Measurements from ENCODE around the gene PATZ1.
"Not testable (repeated sequence)": the region's sequence is repeated elsewhere in the genome, so short reads cannot be mapped to it uniquely, and the experiment has no call there.

The PATZ1 gene, protein sequence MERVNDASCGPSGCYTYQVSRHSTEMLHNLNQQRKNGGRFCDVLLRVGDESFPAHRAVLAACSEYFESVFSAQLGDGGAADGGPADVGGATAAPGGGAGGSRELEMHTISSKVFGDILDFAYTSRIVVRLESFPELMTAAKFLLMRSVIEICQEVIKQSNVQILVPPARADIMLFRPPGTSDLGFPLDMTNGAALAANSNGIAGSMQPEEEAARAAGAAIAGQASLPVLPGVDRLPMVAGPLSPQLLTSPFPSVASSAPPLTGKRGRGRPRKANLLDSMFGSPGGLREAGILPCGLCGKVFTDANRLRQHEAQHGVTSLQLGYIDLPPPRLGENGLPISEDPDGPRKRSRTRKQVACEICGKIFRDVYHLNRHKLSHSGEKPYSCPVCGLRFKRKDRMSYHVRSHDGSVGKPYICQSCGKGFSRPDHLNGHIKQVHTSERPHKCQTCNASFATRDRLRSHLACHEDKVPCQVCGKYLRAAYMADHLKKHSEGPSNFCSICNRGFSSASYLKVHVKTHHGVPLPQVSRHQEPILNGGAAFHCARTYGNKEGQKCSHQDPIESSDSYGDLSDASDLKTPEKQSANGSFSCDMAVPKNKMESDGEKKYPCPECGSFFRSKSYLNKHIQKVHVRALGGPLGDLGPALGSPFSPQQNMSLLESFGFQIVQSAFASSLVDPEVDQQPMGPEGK

DNA sequence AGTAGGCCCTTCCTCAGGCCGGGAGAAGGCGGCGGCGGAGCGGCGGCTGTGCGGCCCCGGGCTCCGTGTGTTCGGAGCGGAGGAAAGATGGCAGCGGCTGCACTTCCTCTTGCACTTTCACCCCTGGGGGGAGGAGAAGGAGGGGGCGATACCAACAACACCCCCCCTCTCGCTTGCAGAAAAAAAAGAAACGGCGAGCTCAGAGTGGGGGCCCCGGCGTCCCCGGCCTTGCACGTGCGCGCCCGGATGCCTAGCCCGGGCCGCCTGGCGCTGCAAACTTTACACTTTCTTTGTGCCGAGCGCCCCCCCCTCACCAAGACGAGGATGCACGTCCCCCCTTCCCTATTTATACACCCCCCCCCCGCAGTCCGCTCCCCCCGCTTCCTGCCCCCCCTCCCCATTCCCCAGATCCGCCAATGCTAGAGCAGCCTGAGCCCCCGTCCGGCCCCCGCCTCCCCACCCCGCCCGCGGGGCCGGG is at the start of gene PATZ1:
PATZ1 (minus strand) TSS at position 92 of the 478 bp plus-strand sequence. CDS start 744 bp downstream, outside the sequence.
- peak; percentile 60 to 80 for DNase-seq

DNA sequence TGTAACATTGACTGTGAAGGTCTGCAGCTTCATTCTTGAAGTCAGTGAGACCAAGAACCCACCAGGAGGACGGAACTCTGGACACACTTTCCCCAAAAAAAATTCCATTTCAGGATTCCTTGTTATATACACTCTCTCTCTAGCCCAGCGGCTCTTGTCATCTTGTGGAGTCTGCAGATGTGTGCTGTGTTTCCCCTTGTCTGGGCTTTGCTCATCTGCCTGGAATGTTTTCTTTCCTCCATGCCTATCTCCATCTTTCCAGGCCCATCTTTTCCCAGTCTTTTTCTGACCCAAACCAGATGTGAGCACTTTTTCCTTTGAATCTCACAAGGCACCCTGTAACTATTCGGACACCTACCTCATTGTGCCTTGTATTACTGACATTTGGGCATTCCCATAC is 48.2 kb upstream of the PATZ1 start:
- no peak for DNase-seq

DNA sequence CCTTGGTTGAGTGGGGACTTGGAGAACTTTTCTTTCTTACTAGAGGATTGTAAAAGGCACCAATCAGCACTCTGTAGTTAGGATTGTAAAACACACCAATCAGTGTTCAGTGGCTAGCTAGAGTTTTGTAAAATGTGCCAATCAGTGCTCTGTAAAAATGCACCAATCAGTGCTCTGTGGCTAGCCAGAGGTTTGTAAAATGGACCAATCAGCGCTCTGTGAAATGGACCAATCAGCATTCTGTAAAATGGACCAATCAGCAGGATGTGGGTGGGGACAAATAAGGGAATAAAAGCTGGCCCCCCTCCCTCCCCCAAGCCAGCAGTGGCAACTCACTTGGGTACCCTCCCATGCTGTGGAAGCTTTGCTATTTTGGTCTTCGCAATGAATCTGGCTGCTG is 47.7 kb upstream of the PATZ1 start:
- DNase-seq, result no peak

DNA sequence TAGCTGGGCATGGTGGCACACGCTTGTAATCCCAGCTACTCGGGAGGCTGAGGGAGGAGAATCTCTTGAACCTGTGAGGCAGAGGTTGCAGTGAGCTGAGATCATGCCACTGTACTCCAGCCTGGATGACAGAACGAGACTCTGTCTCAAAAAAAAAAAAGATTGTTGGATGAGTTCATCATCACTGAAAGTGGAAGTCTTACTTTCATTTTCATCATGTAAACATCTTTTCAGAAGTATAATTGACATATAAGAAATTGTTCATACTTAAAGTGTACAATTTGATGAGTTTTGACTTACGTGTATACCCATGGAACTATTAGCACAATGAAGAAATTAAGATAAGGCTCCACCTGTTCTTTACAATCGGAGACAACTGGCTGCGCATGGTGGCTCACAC is 32.5 kb upstream of the PATZ1 start:
- DNase-seq, result not testable (repeated sequence)

DNA sequence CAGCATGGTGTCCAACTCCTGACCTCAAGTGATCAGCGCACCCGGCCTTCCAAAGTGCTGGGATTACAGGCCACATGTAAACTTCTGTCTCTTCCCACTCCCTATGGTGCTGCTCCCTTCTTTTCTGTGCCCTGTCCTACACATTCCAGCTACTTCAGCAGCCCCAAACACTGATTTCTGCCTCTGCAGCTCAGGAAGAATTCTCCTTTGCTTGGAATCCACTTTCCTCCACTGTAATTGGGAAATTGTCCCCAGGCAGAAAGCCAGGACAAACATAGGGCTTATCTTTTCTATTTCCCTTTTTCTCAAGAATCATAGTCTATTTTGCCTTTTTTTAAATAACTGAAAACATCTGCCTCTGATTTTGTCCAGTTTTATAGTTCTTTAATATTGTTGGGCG is 32.0 kb upstream of the PATZ1 start:
- DNase-seq, result no peak

DNA sequence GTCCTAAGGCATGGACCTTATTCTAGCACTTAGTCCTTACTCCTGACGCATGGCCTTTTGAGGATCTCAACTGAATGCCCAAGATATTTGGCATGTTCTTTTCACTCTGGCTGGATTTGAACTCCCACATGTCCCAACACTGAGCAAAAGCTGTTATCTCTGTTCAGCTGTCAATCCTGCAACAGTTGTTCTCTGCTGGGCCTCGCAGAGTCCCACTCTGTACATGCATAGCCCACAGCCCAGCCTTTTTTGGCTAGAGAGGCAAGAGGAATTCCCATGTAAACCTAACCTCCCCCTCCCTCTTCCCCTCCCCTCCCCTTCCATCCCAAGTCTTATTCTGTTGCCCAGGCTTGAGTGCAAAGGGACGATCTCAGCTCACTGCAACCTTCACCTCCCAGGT is 31.5 kb upstream of the PATZ1 start:
- no peak for DNase-seq

DNA sequence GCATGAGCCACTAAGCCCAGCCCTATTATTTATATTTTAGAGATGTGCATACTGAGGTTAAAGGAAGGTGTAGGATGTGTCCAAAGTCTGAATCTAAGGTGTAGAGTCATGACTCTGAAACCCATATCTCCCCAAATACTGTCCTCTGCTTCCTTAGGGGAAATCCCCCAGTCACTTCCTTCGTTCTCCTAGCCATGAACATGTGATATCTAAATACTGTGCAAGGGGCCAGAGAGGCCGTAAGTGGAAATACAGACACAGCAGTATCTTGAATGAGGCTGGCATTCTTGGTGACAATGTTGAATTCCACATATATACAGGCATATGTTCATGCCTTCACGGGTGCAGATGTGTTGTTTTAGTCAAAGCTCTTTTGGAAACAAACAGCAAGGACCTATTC is 21.3 kb upstream of the PATZ1 start:
- DNase-seq, result no peak

DNA sequence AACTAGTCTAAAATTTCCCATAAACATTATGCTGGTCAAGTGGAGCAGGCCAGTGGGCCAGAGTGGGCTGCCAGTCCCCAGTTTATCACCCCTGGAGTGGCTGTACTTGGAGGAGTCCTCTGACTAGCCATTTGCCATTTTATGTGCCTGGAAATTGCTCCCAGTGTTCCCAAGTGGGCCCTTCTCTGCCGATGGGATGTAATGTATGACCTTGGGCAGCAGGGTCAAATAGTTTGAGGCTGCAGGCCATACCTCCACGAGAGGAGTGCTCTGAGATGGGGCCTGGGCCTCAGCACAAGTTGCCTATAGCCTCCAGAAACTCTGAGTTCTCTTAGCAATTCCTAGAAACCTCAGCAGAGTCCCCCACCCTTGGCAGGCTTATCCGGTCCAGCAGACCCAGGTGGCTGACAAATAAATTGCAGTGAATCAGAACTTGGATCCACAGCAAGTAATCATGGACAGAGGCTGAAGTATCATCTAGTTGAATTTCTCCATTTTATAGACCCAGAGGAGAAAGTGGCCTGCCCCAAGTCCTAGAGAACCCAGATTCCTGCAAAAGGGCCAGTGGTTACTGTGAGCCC is 17.8 kb upstream of the PATZ1 start:
- DNase-seq, result no peak

DNA sequence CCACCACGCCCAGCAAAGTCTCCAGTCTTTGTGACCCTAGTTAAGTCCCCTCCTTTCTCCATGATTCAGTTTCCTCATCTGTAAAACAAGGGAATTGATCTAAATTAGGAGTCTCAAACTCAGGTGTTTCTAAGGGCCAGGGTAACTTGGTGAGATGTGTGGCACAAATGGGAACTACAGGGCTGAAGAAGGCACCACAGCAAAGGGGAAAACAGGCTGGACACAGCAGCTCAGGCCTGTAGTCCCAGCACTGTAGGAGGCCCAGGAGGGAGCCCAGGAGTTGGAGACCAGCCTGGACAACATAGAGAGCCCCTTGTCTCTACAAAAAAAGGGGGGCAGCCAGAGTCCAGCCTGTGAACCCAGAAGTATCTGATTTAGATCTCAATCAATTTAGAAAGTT is 15.6 kb upstream of the PATZ1 start:
- DNase-seq, result no peak

DNA sequence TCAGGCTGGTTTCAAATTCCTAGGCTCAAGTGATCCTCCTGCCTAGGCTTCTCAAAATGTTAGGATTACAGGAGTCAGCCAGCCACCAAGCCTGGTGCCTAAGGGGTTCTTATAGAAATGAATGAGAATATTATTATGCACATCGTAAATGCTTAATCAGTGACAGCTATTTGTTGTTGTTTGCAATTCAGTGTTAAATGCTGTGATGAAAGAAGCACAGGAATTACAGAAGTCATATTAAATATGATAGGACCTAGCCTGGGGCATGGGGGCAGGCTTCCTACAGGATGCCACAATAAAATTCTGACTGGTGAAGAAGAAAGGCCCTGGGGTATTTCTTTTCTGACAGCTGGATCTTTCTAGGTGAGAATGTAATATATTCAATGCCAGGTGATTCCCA is 13.9 kb upstream of the PATZ1 start:
- no peak for DNase-seq

DNA sequence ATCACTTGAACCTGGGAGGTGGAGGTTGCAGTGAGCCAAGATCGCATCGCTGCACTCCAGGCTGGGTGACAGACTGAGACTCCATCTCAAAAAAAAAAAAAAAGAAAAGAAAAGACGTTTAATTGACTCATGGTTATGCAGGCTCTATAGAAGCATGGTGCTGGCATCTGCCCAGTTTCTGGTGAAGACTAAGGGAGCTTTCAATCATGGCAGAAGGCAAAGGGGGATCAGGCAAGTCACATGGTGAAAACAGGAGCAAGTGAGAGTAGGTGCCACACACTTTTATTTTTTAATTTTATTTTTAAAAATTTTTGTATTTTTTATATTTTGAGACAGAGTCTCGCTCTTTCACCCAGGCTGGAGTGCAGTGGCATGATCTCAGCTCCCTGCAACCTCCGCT is 8.4 kb upstream of the PATZ1 start:
- DNase-seq, result no peak

DNA sequence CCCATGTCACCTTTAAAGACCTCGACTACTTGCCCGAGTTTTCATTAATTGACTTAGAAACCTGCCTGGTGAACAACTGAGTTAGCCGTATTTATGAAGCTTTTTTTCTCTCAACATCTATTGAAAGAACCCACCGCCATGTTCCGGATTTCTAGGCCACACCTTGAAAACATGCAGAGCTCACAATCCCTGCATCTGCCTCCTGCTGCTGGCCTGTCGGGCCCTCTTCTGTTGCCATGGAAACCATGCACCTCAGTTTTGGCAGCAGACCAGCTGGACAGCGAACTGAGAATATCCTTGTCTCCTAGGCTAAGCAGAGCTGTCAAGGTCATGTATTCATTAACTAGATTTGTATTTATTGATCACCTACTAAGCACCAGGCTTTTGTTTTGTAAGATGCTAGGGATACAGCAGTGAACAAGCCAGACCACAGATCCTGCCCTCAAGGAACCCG is 4.3 kb upstream of the PATZ1 start:
- DNase-seq, result no peak

DNA sequence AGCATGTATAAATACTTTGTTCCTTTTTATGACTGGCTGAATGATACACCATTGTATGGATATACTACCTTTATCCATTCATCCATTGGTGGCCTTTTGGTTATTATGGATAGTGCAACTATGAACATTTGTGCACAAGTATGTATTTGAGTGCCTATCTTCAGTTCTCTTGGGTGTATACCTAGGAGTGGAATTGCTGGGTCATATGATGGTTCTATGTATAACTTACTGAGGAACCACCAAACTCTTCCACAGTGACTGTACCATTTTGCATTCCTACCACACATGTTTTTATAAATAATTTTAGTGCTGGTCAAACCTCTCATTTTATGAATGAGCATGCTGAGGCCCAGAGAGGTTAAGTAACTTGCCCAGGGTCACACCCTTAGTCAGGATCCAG is 3.8 kb upstream of the PATZ1 start:
- no peak for DNase-seq

DNA sequence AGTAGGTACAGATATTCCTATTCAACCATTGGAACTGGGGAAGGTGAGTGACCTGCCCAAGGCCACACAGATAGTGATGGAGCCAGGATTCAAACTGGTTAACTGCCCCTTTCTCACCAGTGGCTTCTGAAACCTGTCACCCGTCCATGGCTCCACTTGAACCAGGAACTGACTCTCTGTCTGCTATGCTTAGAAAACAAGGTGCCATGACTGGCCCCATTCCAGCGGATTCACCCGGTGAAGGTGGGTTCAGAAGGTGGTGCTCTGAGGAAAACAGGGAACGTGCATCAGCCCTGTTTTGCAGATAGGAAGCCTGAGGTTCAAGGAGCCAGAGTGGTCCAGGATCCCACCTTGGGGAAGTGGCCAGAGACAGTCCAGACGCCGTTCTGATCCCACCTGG is 2.6 kb upstream of the PATZ1 start:
- no peak for DNase-seq

DNA sequence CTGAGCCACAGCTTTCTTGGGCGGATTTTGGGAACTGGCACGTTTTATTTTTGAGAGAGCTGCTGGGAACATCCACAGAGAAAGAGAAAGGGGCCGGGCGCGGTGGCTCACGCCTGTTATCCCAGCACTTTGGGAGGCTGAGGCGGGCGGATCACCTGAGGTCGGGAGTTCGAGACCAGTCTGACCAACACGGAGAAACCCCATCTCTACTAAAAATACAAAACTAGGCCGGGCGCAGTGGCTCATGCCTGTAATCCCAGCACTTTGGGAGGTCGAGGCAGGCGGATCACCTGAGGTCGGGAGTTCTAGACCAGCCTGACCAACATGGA is 1.8 kb upstream of the PATZ1 start:
- not testable (repeated sequence) for DNase-seq

DNA sequence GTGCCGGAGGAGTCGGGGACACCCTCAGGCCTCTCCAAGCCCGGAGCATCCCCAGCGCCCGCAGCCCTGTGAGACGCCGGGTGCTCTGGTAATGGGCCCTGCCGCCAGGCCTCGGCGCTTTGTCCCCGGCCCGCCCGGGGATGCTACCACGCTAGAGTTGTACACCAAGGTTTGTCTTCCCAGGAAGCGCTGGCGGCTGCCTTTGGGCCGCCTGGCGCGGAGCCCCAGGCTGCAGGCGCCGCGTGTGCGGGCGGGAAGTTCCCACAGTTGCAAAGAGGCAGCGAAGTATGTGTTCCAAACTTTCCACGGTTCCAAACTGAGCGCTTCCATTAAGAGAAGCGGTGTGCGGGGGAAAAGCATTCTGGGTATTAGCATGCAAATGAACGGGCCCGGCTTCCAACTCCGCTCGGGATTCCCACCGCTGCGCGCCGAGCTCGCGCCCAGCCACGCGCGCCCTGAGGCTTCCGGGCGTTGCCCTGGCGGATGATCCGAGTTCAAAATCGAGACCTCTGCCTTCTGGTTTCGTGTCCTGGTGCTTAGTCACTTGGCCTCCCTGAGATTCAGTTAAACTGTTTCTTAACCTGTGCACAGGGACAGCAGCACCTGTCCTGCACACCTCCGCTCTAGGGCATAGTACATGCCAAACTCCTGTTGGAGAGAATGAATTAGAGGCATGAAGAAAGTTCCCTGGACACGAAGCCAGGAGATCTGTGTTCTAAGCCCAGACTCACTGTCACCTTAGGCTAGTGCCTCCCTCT is 1.3 kb upstream of the PATZ1 start:
- DNase-seq, result peak; percentile 33 to 56

DNA sequence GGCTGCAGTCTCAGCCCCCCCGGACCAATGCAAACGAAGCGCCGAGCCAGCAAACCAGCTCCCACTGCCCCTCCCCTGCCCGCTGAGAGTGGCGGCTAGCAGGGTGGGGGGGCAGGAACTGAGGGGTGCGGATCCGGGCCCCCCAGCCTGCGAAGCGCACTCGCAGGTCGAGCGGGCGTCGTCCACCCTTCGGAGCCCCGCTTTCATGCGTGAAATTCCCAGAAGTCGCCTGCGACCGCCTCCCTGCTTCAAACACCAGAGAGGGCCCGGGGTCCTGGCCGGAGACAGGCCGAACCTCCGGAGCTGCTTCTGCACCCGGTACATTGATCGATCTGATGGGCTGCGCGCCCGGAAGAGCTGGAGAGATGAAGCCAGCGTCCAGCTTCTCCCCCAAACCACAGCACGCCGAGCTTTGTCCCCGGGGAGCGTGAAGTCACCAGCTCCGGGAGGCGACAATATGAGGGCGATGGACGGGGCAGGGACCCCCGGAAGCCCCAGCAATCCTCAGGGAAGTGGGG is 646 bp upstream of the PATZ1 start:
- peak in 1 of 2 experiments; percentile 33 for DNase-seq

DNA sequence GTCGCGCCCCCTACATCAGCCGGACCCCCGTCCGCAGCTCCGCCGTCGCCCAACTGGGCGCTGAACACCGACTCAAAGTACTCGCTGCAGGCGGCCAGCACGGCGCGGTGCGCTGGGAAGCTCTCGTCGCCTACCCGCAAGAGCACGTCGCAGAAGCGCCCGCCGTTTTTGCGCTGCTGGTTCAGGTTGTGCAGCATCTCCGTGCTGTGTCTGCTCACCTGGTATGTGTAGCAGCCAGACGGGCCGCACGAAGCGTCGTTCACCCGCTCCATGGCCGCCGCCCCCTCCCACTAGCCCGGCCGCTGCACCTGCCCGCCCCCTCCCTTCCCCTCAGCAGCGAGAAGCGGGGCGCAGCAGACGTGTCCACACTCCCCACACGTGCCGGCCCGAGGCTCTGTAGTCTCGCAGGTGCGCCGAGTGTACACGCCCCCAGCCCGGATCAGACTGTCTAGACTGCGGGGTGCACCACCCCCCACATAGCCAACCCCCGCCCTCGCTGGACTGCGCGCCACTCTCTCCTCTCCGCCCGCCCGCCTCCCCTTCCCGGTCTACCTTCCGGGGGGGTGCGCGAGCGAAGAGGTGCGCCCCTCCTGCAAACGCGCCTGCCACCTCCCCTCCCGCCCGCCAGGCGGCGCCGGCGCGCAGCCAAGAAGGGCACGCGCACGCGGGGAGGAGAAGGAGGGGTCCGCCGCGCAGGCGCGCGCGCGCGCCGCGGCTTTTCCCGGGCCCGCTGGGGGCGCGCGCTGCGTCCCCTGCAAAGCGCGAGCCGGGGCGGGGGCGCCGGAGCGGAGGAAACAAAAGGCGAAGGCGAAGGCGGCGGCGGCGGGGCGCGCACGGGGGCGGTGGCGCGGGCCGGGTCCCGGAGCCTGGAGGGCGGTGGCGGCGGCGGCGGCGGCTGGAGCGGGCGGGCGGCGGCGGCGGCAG is 553 bp downstream of the PATZ1 start:
- peak; percentile 34 to 58 for DNase-seq

DNA sequence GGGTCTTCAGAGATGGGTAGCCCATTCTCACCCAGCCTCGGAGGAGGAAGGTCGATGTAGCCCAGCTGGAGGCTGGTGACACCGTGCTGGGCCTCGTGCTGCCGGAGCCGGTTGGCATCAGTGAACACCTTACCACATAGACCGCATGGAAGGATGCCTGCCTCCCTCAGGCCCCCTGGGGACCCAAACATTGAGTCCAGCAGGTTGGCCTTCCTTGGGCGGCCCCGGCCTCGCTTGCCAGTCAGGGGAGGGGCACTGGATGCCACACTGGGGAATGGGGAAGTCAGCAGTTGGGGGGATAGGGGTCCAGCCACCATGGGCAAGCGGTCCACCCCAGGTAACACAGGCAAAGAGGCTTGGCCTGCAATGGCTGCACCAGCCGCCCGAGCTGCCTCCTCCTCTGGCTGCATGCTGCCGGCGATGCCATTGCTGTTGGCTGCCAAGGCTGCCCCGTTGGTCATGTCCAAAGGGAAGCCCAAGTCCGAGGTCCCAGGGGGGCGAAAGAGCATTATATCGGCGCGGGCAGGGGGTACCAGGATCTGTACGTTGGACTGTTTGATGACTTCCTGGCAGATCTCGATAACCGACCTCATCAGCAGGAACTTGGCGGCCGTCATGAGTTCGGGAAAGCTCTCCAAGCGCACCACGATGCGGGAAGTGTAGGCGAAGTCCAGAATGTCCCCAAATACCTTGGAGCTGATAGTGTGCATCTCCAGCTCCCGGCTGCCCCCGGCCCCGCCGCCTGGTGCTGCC is 1.4 kb downstream of the PATZ1 start:
- DNase-seq, result no peak

DNA sequence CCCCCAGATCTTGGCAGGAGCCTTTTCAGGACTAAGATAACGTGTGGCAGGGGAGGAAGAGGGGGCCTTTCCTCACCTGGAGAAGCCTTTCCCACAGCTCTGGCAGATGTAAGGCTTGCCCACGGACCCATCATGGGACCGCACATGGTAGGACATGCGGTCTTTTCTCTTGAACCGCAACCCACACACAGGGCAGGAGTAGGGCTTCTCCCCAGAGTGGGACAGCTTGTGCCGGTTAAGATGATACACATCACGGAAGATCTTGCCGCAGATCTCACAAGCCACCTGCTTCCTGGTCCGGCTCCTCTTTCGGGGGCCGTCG is 1.9 kb downstream of the PATZ1 start:
- no peak for DNase-seq
